Endothelial cell of umbilical vein (primary cell): ENCODE results near the gene NT5M. TPM values are rescaled to one million over a fixed set of nuclear protein-coding genes. Genes with fewer than 3 reads are reported as not detected.

Source experiments
- BruUV-seq: library from RNA; stranded (reverse); fragments of 400-500 nt; replicated peaks from 2 replicates; lab custom pipeline; 2021; lab: Mats Ljungman, UMichigan
- CTCF ChIA-PET: fragments of 300-600, 350-600 bp; sonication (Branson Sonifier 250); formaldehyde crosslinking; loops from one replicate; lab custom pipeline; 2021; ENCODE audit warnings: antibody characterized with exemption, inconsistent platforms; lab: Charles Lee
- POLR2A ChIA-PET: fragments of 300-600, 350-600 bp; sonication (Branson Sonifier 250); formaldehyde crosslinking; loops from one replicate; lab custom pipeline; 2021; ENCODE audit warnings: antibody characterized with exemption, inconsistent platforms; lab: Charles Lee
- DNase-seq: peaks from one replicate; pipeline ENCODE4 v3.0.0-alpha.2; 2011; ENCODE audit warnings: low read depth, low spot score
- FAIRE-seq: peaks from 2 replicates; lab custom pipeline; 2011; peaks lifted over from hg19 to GRCh38; lab: Jason Lieb, UNC
- H2AFZ ChIP-seq: 2 replicates; pipeline ENCODE4 v1.6.0; 2012; ENCODE audit warnings: low read depth, low read length, control low read depth, inconsistent platforms
- H3K27ac ChIP-seq: 2 replicates; pipeline ENCODE4 v1.5.1; 2011; ENCODE audit warnings: low read depth, mild to moderate bottlenecking, control low read depth, low read length, moderate library complexity; ENCODE audit not compliant: insufficient read depth
- H3K27me3 ChIP-seq, 2 experiments: 2 replicates each; pipeline versions ENCODE4 v1.6.0 to v1.6.1; 2011; ENCODE audit warnings: low read length in 2 of 2, mixed read lengths in 1 of 2; ENCODE audit not compliant: control insufficient read depth in 2 of 2, insufficient read depth in 2 of 2
- H3K36me3 ChIP-seq, 2 experiments: 2 replicates in 1 of 2; 3 replicates in 1 of 2; pipeline ENCODE4 v1.5.1; 2011; ENCODE audit warnings: low read length in 2 of 2, mild to moderate bottlenecking in 1 of 2, moderate library complexity in 1 of 2; ENCODE audit not compliant: control insufficient read depth in 2 of 2, insufficient read depth in 2 of 2; ENCODE audit errors: extremely low read depth in 1 of 2
- H3K4me1 ChIP-seq: 3 replicates; pipeline ENCODE4 v1.5.1; 2011; ENCODE audit warnings: mild to moderate bottlenecking, low read length; ENCODE audit not compliant: control insufficient read depth, insufficient read depth; ENCODE audit errors: extremely low read depth
- H3K4me2 ChIP-seq: 2 replicates; pipeline ENCODE4 v1.6.1; 2011; ENCODE audit warnings: low read length, control low read depth, mixed read lengths; ENCODE audit not compliant: insufficient read depth
- H3K4me3 ChIP-seq, 3 experiments: fragments of 200-600 bp in 1 of 3; sonication (generic), shearing (Covaris generic) in 1 of 3; replicated peaks in 1 of 3; 2 replicates each; pipeline ENCODE4 v1.5.1; 2011 to 2016; ENCODE audit warnings: control low read depth in 3 of 3, low read length in 3 of 3, mild to moderate bottlenecking in 2 of 3, inconsistent platforms in 1 of 3, low read depth in 1 of 3, moderate library complexity in 1 of 3; ENCODE audit not compliant: insufficient read depth in 1 of 3
- H3K79me2 ChIP-seq: 2 replicates; pipeline ENCODE4 v1.6.0; 2012; ENCODE audit warnings: low read length, inconsistent platforms; ENCODE audit not compliant: control insufficient read depth, insufficient read depth
- H3K9ac ChIP-seq: replicated peaks from 2 replicates; pipeline ENCODE3; 2011; ENCODE audit warnings: low read length, control low read depth; ENCODE audit not compliant: insufficient read depth; ENCODE audit errors: extremely low read depth
- H3K9me1 ChIP-seq: replicated peaks from 3 replicates; pipeline ENCODE4 v1.6.0; 2011; ENCODE audit warnings: mild to moderate bottlenecking, low read length; ENCODE audit not compliant: control insufficient read depth, insufficient read depth; ENCODE audit errors: extremely low read depth
- H3K9me3 ChIP-seq: replicated peaks from 2 replicates; pipeline ENCODE4 v1.5.1; 2012; ENCODE audit warnings: low read length, inconsistent platforms; ENCODE audit not compliant: control insufficient read depth, insufficient read depth
- H4K20me1 ChIP-seq: replicated peaks from 2 replicates; pipeline ENCODE3; 2011; ENCODE audit warnings: mild to moderate bottlenecking, low read length; ENCODE audit not compliant: control insufficient read depth, insufficient read depth; ENCODE audit errors: extremely low read depth
- EZH2 ChIP-seq: IDR thresholded peaks from 2 replicates; pipeline ENCODE4 v1.6.1; 2012; ENCODE audit warnings: borderline replicate concordance, low read depth, mild to moderate bottlenecking, moderate library complexity, low read length, inconsistent platforms; ENCODE audit not compliant: severe bottlenecking
- FOS ChIP-seq: IDR thresholded peaks from 2 replicates; pipeline ENCODE4 v1.6.1; 2011; ENCODE audit warnings: mild to moderate bottlenecking, low read length, moderate library complexity, borderline replicate concordance; ENCODE audit not compliant: insufficient read depth
- GATA2 ChIP-seq: IDR thresholded peaks from 2 replicates; pipeline ENCODE4 v1.7.0; 2011; ENCODE audit warnings: low read depth, mild to moderate bottlenecking, moderate library complexity, mixed read lengths, low read length; ENCODE audit not compliant: insufficient read length, insufficient read depth
- JUN ChIP-seq: IDR thresholded peaks from 2 replicates; pipeline ENCODE4 v1.6.1; 2011; ENCODE audit warnings: borderline replicate concordance, low read depth; ENCODE audit not compliant: insufficient read length, insufficient read depth
- MYC ChIP-seq: IDR thresholded peaks from one replicate; pipeline ENCODE4 v1.6.1; 2011; ENCODE audit warnings: mild to moderate bottlenecking, low read depth, low read length
- POLR2A ChIP-seq: IDR thresholded peaks from 2 replicates; pipeline ENCODE4 v1.6.1; 2012; ENCODE audit warnings: low read depth, mild to moderate bottlenecking, control low read depth, low read length
- POLR2AphosphoS5 ChIP-seq: IDR thresholded peaks from 2 replicates; pipeline ENCODE4 v1.6.1; 2012; ENCODE audit warnings: low read depth, mild to moderate bottlenecking, control low read depth, low read length, moderate library complexity; ENCODE audit not compliant: insufficient read depth
- dilution Hi-C: fragments of 300-500 bp; cut with MboI; formaldehyde crosslinking; loops from one replicate; pipeline ENCODE4 v1.15.0; 2019; ENCODE audit warnings: low sequenced_read_pairs; ENCODE audit not compliant: extremely low pct_ligation_motif_present
- intact Hi-C: fragments of 100-400 bp; cut with micrococcal nuclease; formaldehyde crosslinking; loops from one replicate; pipeline ENCODE4 v1.10.0; 2022
- polyA plus RNA-seq, 4 experiments: library from polyadenylated mRNA; depleted of rRNA in 3 of 4; stranded (reverse) in 3 of 4; unstranded in 1 of 4; fragments of >200 nt; gene quantifications; 2 replicates each; pipeline versions ENCODE4 v1.2.1 to v1.2.3, GENCODE V29; 2011 to 2012; ENCODE audit warnings: missing spikeins in 1 of 4
- total RNA-seq: library from RNA; stranded (reverse); gene quantifications from 2 replicates; pipeline ENCODE4 v1.2.3, GENCODE V29; 2021
- TF ChIP-seq, protein P1 (sequence below), 2 donors: IDR thresholded peaks; 1 replicate in 1 of 2; 2 replicates in 1 of 2; pipeline ENCODE4 v1.5.1; 2011; ENCODE audit warnings: low read length in 2 of 2, mild to moderate bottlenecking in 2 of 2, moderate library complexity in 2 of 2, control low read depth in 1 of 2, inconsistent platforms in 1 of 2, low read depth in 1 of 2; ENCODE audit not compliant: insufficient read depth in 1 of 2; ENCODE audit errors: extremely low read depth in 1 of 2
- TF ChIP-seq, protein P2 (sequence below): IDR thresholded peaks from 2 replicates; pipeline ENCODE4 v1.6.1; 2011; ENCODE audit not compliant: insufficient read depth, insufficient read length

NT5M gene
- total and polyA plus RNA-seq, 2 donors (not counting 3 experiments of a cell fraction or from before 2014, with no cell fraction given), result 0.91 to 3.0 TPM

DNA sequence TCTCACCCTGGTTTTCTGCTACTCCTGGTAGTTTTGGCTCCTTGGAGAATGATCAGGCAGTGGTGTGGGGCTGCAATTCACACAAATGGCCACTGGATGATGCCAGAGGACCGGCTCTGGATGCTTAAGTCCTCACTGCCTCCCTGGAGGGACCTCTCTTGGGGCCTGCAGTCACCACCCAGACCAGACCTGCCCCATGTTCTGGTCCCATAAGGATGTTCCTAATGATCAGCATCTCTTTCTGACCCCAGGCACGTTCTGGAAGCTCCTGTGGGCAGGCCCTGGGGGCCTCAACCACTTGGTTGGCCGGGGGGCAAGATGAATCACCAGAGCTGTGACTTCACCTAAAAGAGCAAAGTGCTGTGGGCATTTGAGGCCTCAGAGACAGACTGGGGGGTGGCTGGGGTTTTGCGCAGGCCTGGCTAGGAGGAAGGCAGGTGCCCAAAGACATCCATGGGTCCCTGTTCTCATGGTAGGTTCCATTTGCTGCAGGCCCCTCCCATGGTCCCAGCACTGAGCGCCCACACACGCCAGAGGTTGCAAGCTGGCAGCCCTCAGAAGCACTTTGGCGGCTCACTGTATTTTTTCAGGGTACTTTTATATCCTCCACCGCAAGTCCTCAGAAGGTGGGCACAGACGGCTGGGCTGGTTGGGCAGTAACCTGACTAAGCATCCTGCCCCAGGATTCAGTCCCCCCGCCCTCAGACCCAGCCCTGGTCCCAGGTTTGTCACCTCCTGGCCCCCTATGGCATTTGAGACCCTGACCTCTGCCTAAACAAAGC, 53.2 kb downstream of the NT5M start:
- H3K9ac ChIP-seq, result no peak overlapping the region
- DNase-seq (peak; percentile 82), FAIRE-seq (peak; percentile 94)
- no peak overlapping the region for H3K4me2 ChIP-seq
- ChIA-PET POLR2A (no interaction called here), CTCF (interaction anchor here (0.6 to 5.7 kb wide), 15 partner anchors 10 to 563 kb away, joined by 3 to 111 read pairs (median 5); partner anchors contain the start of gene RASD1)
- BruUV-seq, result no TSS peak
- peaks cover 14% of the 10 kb centered on the region for H3K4me1 ChIP-seq
- no peaks in the 10 kb centered on the region for H3K9me1 ChIP-seq
- dilution Hi-C loops, result no loop called here
- H3K9me3 ChIP-seq, result no peaks in the 10 kb centered on the region
- no peaks in the 10 kb centered on the region for H3K27me3 ChIP-seq
- H3K4me3 ChIP-seq, result no peak overlapping the region
- no peaks in the 10 kb centered on the region for H3K36me3 ChIP-seq
- intact Hi-C loops, result loop anchor here (1.0 to 5.0 kb wide), 9 partner anchors 46 to 306 kb away; partner anchors contain the start of gene RASD1
- H4K20me1 ChIP-seq, result no peaks in the 10 kb centered on the region
- peak overlapping the region; percentile 59 for H2AFZ ChIP-seq
- TF ChIP-seq, protein P1, sequence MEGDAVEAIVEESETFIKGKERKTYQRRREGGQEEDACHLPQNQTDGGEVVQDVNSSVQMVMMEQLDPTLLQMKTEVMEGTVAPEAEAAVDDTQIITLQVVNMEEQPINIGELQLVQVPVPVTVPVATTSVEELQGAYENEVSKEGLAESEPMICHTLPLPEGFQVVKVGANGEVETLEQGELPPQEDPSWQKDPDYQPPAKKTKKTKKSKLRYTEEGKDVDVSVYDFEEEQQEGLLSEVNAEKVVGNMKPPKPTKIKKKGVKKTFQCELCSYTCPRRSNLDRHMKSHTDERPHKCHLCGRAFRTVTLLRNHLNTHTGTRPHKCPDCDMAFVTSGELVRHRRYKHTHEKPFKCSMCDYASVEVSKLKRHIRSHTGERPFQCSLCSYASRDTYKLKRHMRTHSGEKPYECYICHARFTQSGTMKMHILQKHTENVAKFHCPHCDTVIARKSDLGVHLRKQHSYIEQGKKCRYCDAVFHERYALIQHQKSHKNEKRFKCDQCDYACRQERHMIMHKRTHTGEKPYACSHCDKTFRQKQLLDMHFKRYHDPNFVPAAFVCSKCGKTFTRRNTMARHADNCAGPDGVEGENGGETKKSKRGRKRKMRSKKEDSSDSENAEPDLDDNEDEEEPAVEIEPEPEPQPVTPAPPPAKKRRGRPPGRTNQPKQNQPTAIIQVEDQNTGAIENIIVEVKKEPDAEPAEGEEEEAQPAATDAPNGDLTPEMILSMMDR (IDR thresholded peaks at IDR 0.05; ENCODE audit: extremely low read depth in 1 of 2, insufficient read depth in 1 of 2, low read depth in 1 of 2, low read length in 2 of 2), result peak; percentile 99 to 100
- TF ChIP-seq MYC, result no peak
- no peak for TF ChIP-seq POLR2A
- H3K27ac ChIP-seq, result no peak overlapping the region
- no peaks in the 10 kb centered on the region for H3K79me2 ChIP-seq

DNA sequence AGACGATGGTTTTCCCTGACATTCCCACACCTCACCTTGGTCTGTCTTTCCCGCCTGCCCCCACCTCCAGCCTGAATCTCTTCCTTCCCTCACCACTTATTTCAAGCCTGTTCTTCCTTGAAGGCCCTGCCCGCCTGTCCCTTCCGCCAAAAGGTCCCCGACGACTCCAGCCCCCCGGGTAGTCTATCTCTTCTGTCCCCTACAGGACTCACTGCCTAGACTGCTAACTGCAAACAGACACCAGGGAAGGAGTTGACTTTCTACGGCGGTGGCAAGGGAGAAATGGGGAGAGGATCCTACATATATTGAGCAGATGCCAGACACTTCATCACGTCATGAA, 53.7 kb downstream of the NT5M start:
- no peak overlapping the region for H3K27ac ChIP-seq
- DNase-seq (no peak), FAIRE-seq (no peak)
- H3K36me3 ChIP-seq, result no peaks in the 10 kb centered on the region
- H3K9ac ChIP-seq, result no peak overlapping the region
- H3K4me2 ChIP-seq, result no peak overlapping the region
- no peak overlapping the region for H3K4me3 ChIP-seq
- H2AFZ ChIP-seq, result no peak overlapping the region
- no peak for TF ChIP-seq MYC
- TF ChIP-seq FOS, result no peak
- TF ChIP-seq, protein P1 (IDR thresholded peaks at IDR 0.05; ENCODE audit: extremely low read depth in 1 of 2, insufficient read depth in 1 of 2, low read depth in 1 of 2, low read length in 2 of 2), result no peak
- TF ChIP-seq, protein P2, sequence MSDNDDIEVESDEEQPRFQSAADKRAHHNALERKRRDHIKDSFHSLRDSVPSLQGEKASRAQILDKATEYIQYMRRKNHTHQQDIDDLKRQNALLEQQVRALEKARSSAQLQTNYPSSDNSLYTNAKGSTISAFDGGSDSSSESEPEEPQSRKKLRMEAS, result no peak
- TF ChIP-seq POLR2AphosphoS5, result no peak
- TF ChIP-seq POLR2A, result no peak
- no peak for TF ChIP-seq JUN
- no peak for TF ChIP-seq GATA2
- TF ChIP-seq EZH2, result no peak
- no peaks in the 10 kb centered on the region for H3K9me3 ChIP-seq
- peaks cover 9% of the 10 kb centered on the region for H3K4me1 ChIP-seq
- no peaks in the 10 kb centered on the region for H3K79me2 ChIP-seq
- POLR2A ChIA-PET, result no interaction called here
- CTCF ChIA-PET, result interaction anchor here (0.6 to 5.7 kb wide), 14 partner anchors 9 to 562 kb away, joined by 3 to 111 read pairs (median 4); partner anchors contain the start of gene RASD1
- intact Hi-C loops (loop anchor here (1.0 to 5.0 kb wide), 9 partner anchors 46 to 305 kb away; partner anchors contain the start of gene RASD1), dilution Hi-C loops (no loop called here)
- BruUV-seq, result no TSS peak
- H3K27me3 ChIP-seq, result no peaks in the 10 kb centered on the region
- no peaks in the 10 kb centered on the region for H3K9me1 ChIP-seq
- no peaks in the 10 kb centered on the region for H4K20me1 ChIP-seq
